K562 (cell line): ENCODE results near the gene THOP1.

ENCODE experiments used
- EP300 ChIP-seq: IDR thresholded peaks from 2 replicates; pipeline ENCODE4 v1.6.1; 2012; ENCODE audit warnings: low read length, improper control_type of control experiment
- SMARCC2 ChIP-seq: fragments of 450-650 bp; IDR thresholded peaks from 2 replicates; pipeline ENCODE4 v1.6.1; 2017; ENCODE audit warnings: antibody characterized with exemption, moderate library complexity, mild to moderate bottlenecking, low read depth
- ZNF133 ChIP-seq: fragments of 250-450 bp; sonication (Bioruptor Pico); IDR thresholded peaks from 2 replicates; pipeline ENCODE4 v1.4.0; 2020; ENCODE audit warnings: mild to moderate bottlenecking
- TF ChIP-seq, protein P1 (sequence below): fragments of 250-450 bp; sonication (Bioruptor Pico); IDR thresholded peaks from 2 replicates; pipeline ENCODE4 v1.5.0; 2021; ENCODE audit warnings: mild to moderate bottlenecking, borderline replicate concordance
- TF ChIP-seq, protein P2 (sequence below), 3 experiments: IDR thresholded peaks in 2 of 3; conservative IDR thresholded peaks in 1 of 3; 2 replicates each; pipeline ENCODE4 v1.5.1; 2011 to 2012; ENCODE audit warnings: low read length in 3 of 3, mild to moderate bottlenecking in 3 of 3, control low read depth in 2 of 3, improper control_type of control experiment in 1 of 3, inconsistent platforms in 1 of 3, low read depth in 1 of 3, mixed read lengths in 1 of 3, moderate library complexity in 1 of 3; ENCODE audit not compliant: insufficient read depth in 2 of 3

DNA sequence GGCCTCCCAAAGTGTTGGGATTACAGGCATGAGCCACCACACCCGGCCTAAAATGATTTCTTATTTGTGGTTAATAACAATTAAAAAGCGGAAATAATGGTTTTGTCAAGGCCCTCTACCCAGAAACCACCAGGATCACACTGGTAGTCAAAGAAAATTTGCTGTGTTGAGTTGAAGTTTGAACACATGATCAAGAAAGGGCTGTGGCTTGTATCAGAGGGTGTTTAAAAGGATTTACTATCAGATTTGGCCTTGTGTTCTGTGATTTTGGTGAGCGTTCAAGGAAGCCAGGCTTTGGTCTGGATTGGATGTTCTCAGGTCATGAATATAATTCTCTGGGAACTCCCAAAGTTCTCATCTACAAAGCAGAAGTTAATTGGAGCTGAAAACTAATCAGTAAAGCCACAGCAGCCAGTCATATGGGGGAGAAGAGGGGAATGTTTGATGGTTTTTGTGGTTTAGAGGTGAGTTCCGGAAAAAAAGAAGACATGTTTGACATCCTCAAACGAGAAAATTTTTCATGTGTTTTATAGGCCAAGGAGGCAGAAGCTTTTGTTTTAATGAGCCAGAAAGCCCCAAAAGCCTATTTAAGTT is 71.3 kb downstream of the THOP1 start:
- TF ChIP-seq, protein P1, sequence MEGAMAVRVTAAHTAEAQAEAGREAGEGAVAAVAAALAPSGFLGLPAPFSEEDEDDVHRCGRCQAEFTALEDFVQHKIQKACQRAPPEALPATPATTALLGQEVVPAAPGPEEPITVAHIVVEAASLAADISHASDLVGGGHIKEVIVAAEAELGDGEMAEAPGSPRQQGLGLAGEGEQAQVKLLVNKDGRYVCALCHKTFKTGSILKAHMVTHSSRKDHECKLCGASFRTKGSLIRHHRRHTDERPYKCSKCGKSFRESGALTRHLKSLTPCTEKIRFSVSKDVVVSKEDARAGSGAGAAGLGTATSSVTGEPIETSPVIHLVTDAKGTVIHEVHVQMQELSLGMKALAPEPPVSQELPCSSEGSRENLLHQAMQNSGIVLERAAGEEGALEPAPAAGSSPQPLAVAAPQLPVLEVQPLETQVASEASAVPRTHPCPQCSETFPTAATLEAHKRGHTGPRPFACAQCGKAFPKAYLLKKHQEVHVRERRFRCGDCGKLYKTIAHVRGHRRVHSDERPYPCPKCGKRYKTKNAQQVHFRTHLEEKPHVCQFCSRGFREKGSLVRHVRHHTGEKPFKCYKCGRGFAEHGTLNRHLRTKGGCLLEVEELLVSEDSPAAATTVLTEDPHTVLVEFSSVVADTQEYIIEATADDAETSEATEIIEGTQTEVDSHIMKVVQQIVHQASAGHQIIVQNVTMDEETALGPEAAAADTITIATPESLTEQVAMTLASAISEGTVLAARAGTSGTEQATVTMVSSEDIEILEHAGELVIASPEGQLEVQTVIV (CRISPR knock-in tag): no peak
- TF ChIP-seq, protein P2, sequence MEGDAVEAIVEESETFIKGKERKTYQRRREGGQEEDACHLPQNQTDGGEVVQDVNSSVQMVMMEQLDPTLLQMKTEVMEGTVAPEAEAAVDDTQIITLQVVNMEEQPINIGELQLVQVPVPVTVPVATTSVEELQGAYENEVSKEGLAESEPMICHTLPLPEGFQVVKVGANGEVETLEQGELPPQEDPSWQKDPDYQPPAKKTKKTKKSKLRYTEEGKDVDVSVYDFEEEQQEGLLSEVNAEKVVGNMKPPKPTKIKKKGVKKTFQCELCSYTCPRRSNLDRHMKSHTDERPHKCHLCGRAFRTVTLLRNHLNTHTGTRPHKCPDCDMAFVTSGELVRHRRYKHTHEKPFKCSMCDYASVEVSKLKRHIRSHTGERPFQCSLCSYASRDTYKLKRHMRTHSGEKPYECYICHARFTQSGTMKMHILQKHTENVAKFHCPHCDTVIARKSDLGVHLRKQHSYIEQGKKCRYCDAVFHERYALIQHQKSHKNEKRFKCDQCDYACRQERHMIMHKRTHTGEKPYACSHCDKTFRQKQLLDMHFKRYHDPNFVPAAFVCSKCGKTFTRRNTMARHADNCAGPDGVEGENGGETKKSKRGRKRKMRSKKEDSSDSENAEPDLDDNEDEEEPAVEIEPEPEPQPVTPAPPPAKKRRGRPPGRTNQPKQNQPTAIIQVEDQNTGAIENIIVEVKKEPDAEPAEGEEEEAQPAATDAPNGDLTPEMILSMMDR (IDR thresholded peaks at IDR 0.05 in 2 of 3, conservative IDR thresholded peaks at IDR 0.05 in 1 of 3; ENCODE audit: insufficient read depth in 2 of 3, low read depth in 1 of 3, low read length in 3 of 3): no peak
- no peak for TF ChIP-seq EP300
- TF ChIP-seq SMARCC2: no peak
- TF ChIP-seq ZNF133: no peak
